Stimulated activated CD4-positive, alpha-beta T cell treated with anti-CD3 and anti-CD28 coated beads, Interleukin-12 subunit alpha, Interleukin-12 subunit beta, amount 100 ng/mL, for 4 hours (primary cell): ENCODE measurements around the gene GOLIM4.
A peak's percentile ranks its signal among the peaks of the same experiment; 100 is the strongest.
"Not testable (repeated sequence)": the region's sequence is repeated elsewhere in the genome, so short reads cannot be mapped to it uniquely, and the experiment has no call there.

Source experiments
- DNase-seq: peaks from one replicate; pipeline ENCODE4 v3.0.0-alpha.2; 2020

Gene GOLIM4

GRCh38 chr3:168095611-168096209 is at the start of gene GOLIM4:
GOLIM4 (minus strand) TSS chr3:168095924; CDS start chr3:168095285, 639 bp downstream.
- DNase-seq: peak; percentile 28

GRCh38 chr3:168141405-168141998 is 45.8 kb upstream of the GOLIM4 start:
- DNase-seq: no peak

GRCh38 chr3:168139947-168140346 is 44.2 kb upstream of the GOLIM4 start:
- DNase-seq: no peak

- DNase-seq: no peak
These were observed 42.7 kb upstream of the GOLIM4 start for GRCh38 chr3:168138421-168138820.

- no peak for DNase-seq
These were observed 39.2 kb upstream of the GOLIM4 start for GRCh38 chr3:168134931-168135330.

GRCh38 chr3:168130250-168130649 is 34.5 kb upstream of the GOLIM4 start:
- not testable (repeated sequence) for DNase-seq

GRCh38 chr3:168128463-168128862 is 32.7 kb upstream of the GOLIM4 start:
- not testable (repeated sequence) for DNase-seq

GRCh38 chr3:168127466-168127865 is 31.7 kb upstream of the GOLIM4 start:
- DNase-seq: no peak

- no peak for DNase-seq
These were observed 29.1 kb upstream of the GOLIM4 start for GRCh38 chr3:168124791-168125190.

- DNase-seq: no peak
These were observed 28.6 kb upstream of the GOLIM4 start for GRCh38 chr3:168124291-168124690.

- DNase-seq: no peak
These were observed 27.8 kb upstream of the GOLIM4 start for GRCh38 chr3:168123201-168124176.

GRCh38 chr3:168121184-168122017 is 25.7 kb upstream of the GOLIM4 start:
- DNase-seq: no peak

- no peak for DNase-seq
These were observed 22.2 kb upstream of the GOLIM4 start for GRCh38 chr3:168117853-168118313.

- DNase-seq: no peak
These were observed 21.3 kb upstream of the GOLIM4 start for GRCh38 chr3:168117059-168117458.

GRCh38 chr3:168116279-168116678 is 20.6 kb upstream of the GOLIM4 start:
- no peak for DNase-seq

GRCh38 chr3:168113848-168114247 is 18.1 kb upstream of the GOLIM4 start:
- no peak for DNase-seq

- DNase-seq: no peak
These were observed 17.2 kb upstream of the GOLIM4 start for GRCh38 chr3:168112894-168113293.

- DNase-seq: no peak
These were observed 8.6 kb upstream of the GOLIM4 start for GRCh38 chr3:168104361-168104760.

GRCh38 chr3:168102735-168103410 is 7.1 kb upstream of the GOLIM4 start:
- no peak for DNase-seq

GRCh38 chr3:168100777-168101492 is 5.2 kb upstream of the GOLIM4 start:
- no peak for DNase-seq

- DNase-seq: no peak
These were observed 1.7 kb upstream of the GOLIM4 start for GRCh38 chr3:168097381-168097780.
